GM18870 (cell line): ENCODE measurements around the gene SPATA16.
A peak's percentile ranks its signal among the peaks of the same experiment; 100 is the strongest.
"Not testable (repeated sequence)": the region's sequence is repeated elsewhere in the genome, so short reads cannot be mapped to it uniquely, and the experiment has no call there.

Source experiments
- ATAC-seq: cut with Tn5 transposase; IDR thresholded peaks from one replicate; pipeline ENCODE4 v1.9.1; 2021; ENCODE audit warnings: moderate library complexity; ENCODE audit not compliant: unreplicated experiment

The SPATA16 gene

GRCh38 chr3:172892158-172892557 lies 248.9 kb downstream of the SPATA16 start:
- no peak for ATAC-seq

DNA sequence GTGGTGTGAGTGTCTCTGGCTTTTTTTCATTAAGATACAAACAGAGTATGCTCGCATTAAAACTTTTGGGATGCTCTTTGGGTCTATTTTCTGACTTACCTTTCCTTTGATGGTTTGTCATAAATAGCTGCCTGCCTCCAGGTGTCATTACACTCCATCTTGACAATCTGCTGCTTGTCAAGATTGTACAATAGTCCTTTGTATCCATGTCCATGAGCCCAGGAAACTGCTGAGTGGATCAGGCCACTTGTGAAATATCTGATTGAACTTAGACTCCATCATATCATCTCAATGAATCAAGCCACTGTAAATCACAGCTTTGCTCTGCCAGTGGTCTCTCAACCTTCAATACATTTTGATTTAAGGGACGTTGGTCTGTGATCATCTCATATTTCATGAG lies 255.3 kb downstream of the SPATA16 start:
- ATAC-seq, result no peak

DNA sequence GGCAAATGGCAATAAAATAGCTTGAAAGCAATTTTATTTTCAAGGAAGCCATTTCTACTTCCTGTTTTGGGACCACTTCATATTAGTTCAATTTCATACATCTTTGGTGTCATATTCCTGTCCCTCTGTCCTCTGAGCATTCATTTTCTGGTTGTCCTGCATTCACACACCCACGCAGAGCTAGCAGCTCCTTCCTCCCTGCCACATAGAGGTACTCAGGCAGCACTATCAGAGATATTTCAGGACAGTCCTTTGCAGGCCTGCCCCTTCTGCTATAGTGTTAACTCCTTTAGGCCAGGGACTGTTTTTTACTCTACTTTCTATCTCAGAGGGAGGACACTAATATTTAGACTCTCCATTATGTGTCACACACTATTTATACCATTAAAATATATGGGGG lies 258.5 kb downstream of the SPATA16 start:
- ATAC-seq, result no peak

DNA sequence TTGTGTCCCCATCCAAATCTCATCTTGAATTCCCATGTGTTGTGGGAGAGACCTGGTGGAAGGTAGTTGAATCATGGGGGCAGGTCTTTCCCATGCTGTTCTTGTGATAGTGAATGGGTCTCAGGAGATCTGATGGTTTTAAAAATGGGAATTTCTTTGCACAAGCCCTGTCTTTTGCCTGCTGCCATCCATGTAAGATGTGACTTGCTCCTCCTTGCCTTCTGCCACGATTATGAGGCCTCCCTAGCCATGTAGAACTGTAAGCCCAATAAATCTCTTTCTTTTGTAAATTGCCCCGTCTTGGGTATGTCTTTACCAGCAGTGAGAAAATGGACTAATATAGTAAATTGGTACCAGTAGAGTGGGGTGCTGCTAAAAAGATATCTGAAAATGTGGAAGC lies 261.7 kb downstream of the SPATA16 start:
- ATAC-seq, result not testable (repeated sequence)

- ATAC-seq, result no peak
Observed at GRCh38 chr3:172877011-172877410, 264.0 kb downstream of the SPATA16 start.

DNA sequence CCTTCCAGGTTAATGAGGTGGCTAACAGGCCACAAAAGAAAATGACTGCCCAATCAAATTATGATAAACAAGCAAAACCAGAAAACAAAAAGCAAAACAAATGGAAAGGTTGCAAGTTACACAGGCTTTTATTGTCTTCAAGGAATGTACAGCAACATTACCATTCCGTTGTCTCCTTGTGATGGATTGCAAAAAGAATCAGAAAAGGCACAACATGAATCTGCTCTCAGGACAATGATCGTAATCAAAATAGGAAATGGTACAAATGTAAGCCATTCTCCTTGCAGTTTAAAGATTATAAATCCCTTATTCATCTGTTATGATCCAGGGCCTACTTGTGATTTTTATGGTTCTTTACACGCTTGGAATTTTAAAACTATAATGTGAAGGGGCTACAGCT lies 264.7 kb downstream of the SPATA16 start:
- no peak for ATAC-seq

- ATAC-seq, result no peak
Observed at GRCh38 chr3:172875039-172875438, 266.0 kb downstream of the SPATA16 start.

GRCh38 chr3:172869784-172870518 lies 271.1 kb downstream of the SPATA16 start:
- ATAC-seq, result no peak

DNA sequence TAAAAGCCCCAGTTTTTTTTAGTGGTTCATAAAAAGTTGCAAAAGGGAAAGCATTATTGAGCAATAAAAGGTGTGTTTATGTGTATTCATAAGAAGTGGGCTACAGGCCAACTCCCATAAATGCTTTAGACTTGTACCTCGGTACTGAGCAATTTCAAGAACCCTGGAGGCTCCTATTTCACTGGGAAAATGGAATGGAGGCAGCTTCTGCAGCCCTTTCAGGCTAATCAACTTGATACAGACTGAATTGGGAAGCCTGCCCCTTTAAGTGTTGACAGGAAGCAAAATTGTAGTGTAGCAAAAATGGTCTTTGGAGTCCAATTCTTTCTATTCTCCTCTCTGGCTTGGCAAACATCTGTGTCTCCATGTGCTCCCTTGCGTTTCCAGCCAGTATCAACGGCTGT lies 271.7 kb downstream of the SPATA16 start:
- no peak for ATAC-seq

GRCh38 chr3:172868582-172869200 lies 272.3 kb downstream of the SPATA16 start:
- no peak for ATAC-seq

- ATAC-seq, result not testable (repeated sequence)
Observed at GRCh38 chr3:172866726-172867350, 274.2 kb downstream of the SPATA16 start.

GRCh38 chr3:172859041-172859440 lies 282.0 kb downstream of the SPATA16 start:
- ATAC-seq, result no peak

- no peak for ATAC-seq
Observed at GRCh38 chr3:172856795-172857742, 284.0 kb downstream of the SPATA16 start.

DNA sequence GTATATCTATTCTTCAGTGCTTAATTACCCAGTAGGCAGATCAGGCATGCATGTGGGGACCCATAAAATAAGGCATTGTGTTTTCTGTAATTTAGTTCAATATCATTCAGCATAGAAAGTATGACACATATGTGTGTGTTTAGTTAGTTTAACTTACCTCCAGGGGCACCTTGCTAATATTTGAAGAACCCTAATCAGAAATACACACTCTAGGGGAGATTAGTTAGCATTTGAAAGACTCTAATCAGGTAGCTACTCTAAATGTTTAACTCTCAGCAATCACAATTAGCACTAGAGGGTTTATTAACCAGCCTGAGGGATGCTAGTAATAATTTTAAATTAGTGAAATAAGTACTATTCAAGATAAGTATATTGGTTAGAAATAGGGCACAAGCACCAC lies 286.0 kb downstream of the SPATA16 start:
- no peak for ATAC-seq

- ATAC-seq, result no peak
Observed at GRCh38 chr3:172853921-172854666, 286.9 kb downstream of the SPATA16 start.

- ATAC-seq, result no peak
Observed at GRCh38 chr3:172853005-172853404, 288.0 kb downstream of the SPATA16 start.

DNA sequence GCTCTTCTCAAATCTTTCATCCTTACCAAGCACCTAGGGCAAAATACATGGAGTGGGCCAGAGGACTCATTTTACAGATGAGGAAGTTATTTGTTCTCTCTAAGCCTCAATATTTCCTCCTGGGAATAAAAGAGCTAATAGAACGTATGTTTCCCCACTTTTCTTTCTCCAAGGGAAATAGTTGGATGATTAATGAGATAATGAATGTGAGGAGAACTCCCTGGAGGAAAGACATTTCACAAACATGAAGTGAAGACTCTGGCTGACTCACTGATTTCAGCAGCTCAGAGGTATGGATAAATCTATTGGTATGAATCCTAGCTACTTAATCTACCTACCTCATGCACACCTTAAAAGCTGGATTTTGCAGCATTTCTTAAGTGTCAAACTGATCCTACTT lies 292.1 kb downstream of the SPATA16 start:
- no peak for ATAC-seq

DNA sequence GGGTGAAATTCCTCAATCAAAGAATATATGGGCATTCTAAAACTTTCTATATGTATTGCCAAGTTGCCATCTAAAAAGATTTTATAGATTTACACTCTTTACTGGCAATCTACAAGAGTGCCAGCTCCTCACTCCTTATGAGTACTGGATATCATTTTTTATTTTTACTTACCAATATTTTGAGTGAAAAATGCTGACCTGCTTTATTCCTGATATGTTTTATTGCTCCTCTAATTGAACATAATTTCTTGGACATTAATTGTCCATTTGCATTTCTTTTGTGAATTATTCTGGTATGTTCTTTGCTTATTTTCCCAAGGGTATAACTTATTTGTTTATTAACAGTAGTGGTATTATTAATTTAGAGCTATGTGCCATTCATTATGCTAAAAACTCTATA lies 293.7 kb downstream of the SPATA16 start:
- ATAC-seq, result no peak

- ATAC-seq, result no peak
Observed at GRCh38 chr3:172846706-172847105, 294.3 kb downstream of the SPATA16 start.

GRCh38 chr3:172846103-172846561 lies 294.9 kb downstream of the SPATA16 start:
- peak; percentile 64 for ATAC-seq
